ENCODE results near the gene PUS1.

DNA sequence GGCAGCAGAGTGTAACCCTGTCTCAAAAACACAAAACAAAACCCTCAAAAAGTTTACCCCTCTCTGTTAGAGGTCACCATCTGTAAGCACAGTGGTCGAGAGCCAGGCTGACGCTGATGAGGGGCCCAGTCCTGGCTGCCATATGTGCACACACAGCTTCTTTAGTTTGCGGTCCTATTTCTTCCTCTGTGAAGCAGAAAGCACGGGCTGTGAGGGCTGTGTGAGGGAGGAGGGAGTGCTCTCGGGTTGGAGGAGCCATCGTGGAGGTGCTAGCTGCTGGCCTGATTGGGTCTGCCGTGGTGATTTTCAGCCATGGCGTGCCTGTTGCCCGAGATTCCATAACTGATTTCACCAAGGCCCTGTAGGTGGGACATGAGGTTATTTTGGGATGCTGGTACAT lies 31.2 kb upstream of the PUS1 start:
- TF ChIP-seq, protein P1, sequence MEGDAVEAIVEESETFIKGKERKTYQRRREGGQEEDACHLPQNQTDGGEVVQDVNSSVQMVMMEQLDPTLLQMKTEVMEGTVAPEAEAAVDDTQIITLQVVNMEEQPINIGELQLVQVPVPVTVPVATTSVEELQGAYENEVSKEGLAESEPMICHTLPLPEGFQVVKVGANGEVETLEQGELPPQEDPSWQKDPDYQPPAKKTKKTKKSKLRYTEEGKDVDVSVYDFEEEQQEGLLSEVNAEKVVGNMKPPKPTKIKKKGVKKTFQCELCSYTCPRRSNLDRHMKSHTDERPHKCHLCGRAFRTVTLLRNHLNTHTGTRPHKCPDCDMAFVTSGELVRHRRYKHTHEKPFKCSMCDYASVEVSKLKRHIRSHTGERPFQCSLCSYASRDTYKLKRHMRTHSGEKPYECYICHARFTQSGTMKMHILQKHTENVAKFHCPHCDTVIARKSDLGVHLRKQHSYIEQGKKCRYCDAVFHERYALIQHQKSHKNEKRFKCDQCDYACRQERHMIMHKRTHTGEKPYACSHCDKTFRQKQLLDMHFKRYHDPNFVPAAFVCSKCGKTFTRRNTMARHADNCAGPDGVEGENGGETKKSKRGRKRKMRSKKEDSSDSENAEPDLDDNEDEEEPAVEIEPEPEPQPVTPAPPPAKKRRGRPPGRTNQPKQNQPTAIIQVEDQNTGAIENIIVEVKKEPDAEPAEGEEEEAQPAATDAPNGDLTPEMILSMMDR (conservative IDR thresholded peaks at IDR 0.05; ENCODE audit: low read depth, low read length): no peak
- no peak for TF ChIP-seq EZH2 (IDR thresholded peaks at IDR 0.05; ENCODE audit: borderline replicate concordance, low read depth, low read length, poor library complexity, severe bottlenecking)

All from A673 (cell line).